SK-N-DZ (cell line): ENCODE measurements around the gene SUN1.
"Not testable (repeated sequence)": the region's sequence is repeated elsewhere in the genome, so short reads cannot be mapped to it uniquely, and the experiment has no call there.

ENCODE experiments used
- DNase-seq: peaks from one replicate; pipeline ENCODE4 v3.0.0-alpha.2; 2015; ENCODE audit warnings: low spot score

The SUN1 gene

DNA sequence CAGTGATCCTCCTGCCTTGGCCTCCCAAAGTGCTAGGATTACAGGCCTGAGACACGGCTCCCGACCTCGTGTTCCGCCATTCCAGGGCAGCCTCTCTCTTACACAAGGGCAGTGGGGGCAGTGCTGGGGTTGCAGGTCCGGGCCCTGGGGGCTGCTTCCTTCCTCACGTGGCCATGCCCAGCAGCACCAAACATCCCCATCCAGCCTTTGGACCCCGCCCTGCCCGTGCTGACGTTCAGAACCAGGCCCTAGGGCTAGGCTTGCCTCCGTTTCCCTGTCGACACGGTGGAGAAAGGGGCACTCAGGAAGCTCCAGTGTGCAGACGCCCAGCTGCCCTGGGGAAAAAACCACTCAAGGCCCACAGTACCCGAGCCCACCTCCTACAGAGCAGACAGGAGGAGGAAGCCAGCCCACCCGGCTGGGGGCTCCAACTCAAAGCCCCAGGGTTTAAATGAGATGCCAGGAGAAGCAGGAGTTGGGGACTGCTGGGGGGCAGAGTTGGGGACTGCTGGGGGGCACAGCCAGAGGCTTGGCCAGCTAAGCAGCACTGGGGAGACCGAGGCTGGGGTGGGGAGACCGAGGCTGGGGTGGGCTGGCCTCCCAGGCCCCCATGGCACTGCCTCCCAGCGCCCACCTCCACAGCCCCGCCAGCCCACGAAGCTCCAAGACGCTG lies 86.3 kb downstream of the SUN1 start:
- DNase-seq = no peak

DNA sequence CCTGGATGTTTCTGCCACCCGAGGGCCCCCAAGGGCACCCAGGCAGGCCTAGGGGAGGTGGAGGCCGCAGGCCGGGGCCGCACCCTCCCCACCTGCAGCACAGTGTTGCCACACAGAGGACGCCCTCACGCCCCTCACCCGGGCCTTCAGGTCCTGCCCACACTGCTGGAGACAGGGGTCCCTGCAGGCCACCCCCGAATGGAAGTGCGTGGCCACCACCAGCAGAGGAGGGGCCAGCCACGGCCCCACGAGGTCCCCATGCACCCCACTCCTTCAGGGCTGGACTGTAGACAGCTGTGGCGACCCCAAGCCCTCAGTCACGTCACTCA lies 86.8 kb downstream of the SUN1 start:
- no peak for DNase-seq

- DNase-seq = no peak
These were observed 87.7 kb downstream of the SUN1 start for GRCh38 chr7:919924-920341.

DNA sequence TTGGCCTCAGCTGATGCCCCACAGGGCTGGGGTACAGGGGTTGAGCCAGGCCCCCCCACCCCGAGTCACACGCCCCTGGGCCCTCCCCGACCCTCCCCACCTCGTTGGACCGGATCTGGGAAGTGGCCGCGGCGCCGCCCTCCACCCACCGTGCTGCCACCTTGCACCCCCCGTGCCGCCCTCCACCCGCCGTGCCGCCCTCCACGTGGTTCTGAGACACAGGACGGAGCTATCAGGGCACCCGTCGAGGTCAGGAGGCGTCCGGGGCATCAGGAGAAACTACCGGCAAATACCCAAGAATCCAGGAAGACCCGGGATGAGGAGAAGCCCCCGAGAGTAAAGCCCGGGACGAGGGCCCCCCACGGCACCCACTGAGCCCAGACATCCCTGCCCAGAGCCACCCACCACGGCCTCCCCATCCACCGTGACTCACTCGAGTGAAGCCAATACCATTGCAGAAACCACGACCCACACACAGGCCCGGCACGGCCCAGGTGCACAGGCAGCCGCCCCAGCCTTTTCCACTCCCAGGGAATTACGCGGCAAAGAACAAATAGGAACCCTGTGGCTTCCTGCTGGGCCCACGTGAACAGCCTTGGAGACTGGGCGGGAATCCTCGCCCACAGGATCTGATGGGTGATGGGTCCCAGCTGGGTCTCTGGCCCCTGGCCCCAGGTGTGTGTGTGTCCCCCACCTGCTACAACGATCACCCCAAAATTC lies 88.2 kb downstream of the SUN1 start:
- no peak for DNase-seq

DNA sequence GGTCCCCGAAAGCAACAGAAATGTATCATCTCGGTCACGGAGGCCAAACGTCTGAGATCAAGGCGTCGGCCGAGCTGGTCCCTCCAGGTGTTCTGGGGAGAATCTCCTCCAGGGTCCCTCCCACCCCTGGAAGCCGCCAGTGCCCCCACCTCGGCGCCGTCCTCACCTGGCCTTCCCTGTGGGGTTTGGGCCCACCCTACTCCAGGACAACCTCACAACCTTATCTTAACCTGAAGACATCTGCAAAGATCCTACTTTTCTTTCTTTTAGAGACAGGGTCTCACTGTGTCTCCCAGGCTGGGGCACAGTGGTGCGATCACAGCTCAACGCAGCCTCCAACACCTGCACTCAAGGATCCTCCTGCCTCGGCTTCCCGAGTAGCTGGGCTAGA lies 88.8 kb downstream of the SUN1 start:
- DNase-seq = no peak

DNA sequence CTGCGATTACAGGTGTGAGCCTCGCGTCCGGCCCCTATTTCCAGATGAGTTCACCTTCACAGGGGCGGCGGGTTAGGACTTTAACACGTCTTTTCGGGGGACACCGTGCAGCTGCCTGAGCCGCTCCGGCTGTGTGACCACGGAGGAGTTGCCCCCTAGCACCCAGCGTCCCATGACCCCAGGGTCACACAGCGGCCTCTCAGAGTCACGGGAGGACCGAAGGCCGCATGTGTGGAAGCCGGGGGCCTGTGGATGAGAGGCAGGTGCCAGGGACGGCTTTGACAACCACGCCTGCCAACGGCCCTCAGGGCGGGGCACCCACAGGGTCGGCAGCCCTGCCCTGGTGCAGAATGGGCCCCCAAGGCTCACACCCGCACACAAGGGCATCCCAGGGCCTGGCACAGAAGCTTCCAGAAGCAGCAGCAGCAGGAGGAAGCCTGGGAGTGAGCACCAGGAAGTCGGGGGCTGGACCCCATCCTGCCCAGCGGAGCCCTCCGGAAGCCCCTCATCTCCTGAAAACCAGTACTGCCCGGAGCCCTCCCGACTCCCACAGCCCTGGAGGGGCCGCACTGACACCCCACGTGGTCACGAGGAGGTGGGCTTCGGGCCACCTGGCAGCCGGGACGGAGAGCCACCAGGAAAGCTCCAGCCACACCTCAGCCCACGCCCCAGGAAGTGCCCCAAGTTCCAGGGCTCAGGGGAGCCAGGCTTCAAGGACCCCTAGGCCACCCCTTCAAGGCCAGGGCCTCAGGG lies 89.5 kb downstream of the SUN1 start:
- no peak for DNase-seq

DNA sequence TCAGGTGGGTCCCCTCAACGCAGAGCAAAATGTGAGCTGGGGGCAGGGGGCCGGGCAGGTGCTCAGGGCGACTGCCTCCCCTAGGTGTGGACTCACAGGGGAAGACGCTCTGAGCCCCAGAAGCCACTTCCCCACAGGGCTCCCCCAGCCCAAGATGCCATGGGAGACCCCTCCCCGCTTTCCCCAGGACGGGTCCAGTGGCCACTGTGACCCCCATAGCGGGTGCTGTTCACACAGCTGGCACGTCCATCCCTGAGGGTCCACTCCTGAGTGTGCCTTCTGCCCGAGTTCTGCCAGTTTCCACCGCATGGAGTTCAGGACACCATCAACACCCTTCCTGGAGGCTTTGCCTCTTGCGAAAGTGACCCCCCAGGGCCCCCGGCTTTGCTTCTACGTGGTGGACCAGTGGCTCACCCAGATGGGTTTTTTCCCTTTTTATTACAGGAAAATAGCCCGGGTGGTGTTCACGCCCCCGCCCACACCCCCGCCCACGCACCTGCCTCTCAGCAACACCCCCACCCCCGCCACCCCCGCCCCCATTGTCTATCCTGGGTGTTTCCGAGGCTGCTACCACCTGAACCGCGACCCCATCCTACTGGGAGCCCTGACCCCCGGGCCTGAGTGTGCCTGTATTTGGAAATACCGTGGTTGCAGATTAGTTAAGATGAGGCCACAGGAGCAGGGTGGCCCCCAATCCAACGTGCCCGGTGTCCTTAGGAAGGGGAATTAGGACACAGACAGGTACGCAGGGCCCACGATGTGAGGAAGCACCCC lies 90.2 kb downstream of the SUN1 start:
- no peak for DNase-seq

DNA sequence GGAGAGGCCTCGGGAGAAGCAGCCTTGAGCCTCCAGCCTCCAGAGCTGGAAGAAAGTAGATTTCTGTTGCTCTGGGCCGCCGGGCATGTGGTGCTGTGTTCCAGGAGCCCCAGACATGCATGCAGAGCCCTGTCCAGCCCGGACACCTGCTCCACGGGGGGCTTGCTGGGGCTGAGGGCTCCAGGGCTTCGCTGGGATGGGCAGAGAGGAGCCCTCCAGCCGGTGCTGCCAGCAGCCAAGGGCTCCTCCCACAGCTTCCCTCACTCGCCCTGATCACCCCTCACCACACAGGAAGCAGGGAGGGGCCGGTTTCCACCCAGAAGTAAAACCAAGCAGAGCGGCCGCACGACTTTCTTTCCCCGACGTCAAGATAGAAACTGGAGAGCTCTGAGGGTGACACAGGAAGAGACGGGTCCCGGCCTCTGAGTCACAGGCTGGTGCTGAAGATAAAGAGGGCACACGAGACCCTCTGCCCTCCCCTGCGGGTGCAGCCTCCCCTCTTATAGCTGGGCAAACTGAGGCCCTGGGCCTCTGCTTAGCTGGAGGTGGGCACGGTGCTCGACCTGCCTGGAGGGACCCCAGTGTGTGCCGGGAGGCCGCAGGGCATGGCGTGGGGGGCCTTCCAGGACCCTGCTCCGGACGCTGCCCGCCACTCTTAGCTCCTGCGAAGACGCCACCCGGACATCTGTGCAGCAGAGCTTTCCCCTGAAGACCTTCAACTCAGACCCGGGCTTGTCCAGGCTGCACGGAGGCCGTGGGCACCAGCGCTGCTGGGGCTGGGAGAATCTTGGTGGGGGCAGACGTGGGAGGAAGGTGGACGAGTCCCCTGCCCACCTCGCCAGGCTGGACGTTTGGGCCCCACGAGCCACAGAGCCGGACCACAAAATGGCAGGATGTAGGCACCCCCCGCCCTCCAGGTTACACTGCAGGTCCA lies 91.1 kb downstream of the SUN1 start:
- no peak for DNase-seq

DNA sequence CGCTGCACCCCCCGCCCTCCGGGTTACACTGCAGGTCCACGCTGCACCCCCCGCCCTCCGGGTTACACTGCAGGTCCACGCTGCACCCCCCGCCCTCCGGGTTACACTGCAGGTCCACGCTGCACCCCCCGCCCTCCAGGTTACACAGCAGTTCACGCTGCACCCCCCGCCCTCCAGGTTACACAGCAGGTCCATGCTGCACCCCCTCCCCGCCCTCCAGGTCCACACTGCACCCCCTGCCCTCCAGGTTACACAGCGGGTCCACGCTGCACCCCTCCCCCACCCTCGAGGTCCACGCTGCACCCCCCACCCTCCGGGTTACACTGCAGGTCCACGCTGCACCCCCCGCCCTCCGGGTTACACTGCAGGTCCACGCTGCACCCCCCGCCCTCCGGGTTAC lies 91.8 kb downstream of the SUN1 start:
- DNase-seq = not testable (repeated sequence)
